GM10248 (cell line): ENCODE data around the gene UHMK1.

ENCODE experiments used
- CTCF ChIA-PET: fragments of 300-600 bp; sonication (Branson Sonifier 250); formaldehyde crosslinking; extraction: SDS; loops from one replicate; lab custom pipeline; 2021; ENCODE audit warnings: antibody characterized with exemption; lab: Yijun Ruan, JAX
- POLR2A ChIA-PET: fragments of 350-650 bp; sonication (Branson Sonifier 250); formaldehyde crosslinking; extraction: SDS; loops from one replicate; lab custom pipeline; 2020; ENCODE audit warnings: antibody characterized with exemption; lab: Yijun Ruan, JAX
- DNase-seq: peaks from one replicate; pipeline ENCODE4 v3.0.0; 2012; ENCODE audit errors: extremely low spot score
- TF ChIP-seq, protein P1 (sequence below): IDR thresholded peaks from 2 replicates; pipeline ENCODE4 v1.5.1; 2012; ENCODE audit warnings: mild to moderate bottlenecking, low read depth; ENCODE audit errors: extremely low read depth, missing control alignments, control extremely low read depth

The UHMK1 gene

GRCh38 chr1:162470216-162470615 lies 27.4 kb upstream of the UHMK1 start:
- TF ChIP-seq, protein P1, sequence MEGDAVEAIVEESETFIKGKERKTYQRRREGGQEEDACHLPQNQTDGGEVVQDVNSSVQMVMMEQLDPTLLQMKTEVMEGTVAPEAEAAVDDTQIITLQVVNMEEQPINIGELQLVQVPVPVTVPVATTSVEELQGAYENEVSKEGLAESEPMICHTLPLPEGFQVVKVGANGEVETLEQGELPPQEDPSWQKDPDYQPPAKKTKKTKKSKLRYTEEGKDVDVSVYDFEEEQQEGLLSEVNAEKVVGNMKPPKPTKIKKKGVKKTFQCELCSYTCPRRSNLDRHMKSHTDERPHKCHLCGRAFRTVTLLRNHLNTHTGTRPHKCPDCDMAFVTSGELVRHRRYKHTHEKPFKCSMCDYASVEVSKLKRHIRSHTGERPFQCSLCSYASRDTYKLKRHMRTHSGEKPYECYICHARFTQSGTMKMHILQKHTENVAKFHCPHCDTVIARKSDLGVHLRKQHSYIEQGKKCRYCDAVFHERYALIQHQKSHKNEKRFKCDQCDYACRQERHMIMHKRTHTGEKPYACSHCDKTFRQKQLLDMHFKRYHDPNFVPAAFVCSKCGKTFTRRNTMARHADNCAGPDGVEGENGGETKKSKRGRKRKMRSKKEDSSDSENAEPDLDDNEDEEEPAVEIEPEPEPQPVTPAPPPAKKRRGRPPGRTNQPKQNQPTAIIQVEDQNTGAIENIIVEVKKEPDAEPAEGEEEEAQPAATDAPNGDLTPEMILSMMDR, result no peak
- POLR2A ChIA-PET, result no interaction called here
- DNase-seq, result no peak
- CTCF ChIA-PET, result no interaction called here

DNA sequence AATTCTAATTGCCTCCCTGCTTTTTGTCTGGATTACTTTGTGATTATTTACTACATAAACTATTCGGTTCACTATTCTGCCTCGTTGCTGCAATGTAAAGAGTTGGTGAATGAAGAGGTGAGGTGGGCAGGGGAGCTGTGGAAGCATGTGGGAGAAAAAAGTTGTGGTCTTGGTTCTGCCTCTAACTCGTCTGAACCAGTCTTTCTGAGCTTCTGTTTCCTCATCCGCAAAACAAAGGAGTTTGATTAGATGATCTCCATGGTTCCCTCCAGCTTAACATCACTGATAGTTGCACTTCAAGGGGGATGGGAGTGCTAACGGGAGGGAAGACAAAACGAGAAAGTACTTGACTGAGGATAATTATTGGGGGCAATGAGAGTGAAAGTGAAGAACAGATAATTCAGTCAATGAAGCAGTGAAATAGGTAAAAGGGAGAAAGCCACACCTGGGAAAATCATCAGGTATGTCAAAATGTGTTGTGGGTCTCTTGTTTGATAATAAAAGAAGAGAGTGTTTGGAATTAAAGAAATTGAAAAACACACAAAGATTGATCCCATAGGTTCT lies 26.2 kb upstream of the UHMK1 start:
- CTCF ChIA-PET, result interaction anchor here (0.7 kb wide), 1 partner anchor 8 kb away, joined by 3 read pairs; no protein-coding TSS in a partner anchor
- TF ChIP-seq, protein P1, result no peak
- POLR2A ChIA-PET, result no interaction called here
- DNase-seq, result no peak

- ChIA-PET POLR2A (no interaction called here), CTCF (no interaction called here)
- TF ChIP-seq, protein P1, result no peak
- no peak for DNase-seq
Measured at GRCh38 chr1:162475089-162475488, 22.5 kb upstream of the UHMK1 start.

- TF ChIP-seq, protein P1, result no peak
- POLR2A ChIA-PET, result no interaction called here
- CTCF ChIA-PET, result interaction anchor here (1.3 kb wide), 1 partner anchor 9 kb away, joined by 3 read pairs; no protein-coding TSS in a partner anchor
- DNase-seq, result no peak
Measured at GRCh38 chr1:162475539-162476185, 22.0 kb upstream of the UHMK1 start.

DNA sequence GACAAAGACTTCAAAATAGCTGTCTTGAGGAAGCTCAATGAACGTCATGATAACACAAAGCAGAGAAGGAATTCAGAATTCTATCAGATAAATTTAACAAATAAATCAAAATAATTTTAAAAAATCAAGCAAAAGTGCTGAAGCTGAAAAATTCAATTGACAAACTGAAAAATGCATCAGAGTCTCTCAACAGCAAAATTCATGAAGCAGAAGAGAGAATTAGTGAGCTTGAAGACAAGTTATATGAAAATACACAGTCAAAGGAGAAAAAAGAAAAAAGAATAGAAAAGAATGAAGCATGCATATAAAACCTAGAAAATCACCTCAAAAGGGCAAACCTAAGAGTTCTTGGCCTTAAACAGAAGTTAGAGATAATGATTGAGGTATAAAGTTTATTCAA lies 21.0 kb upstream of the UHMK1 start:
- TF ChIP-seq, protein P1, result no peak
- ChIA-PET POLR2A (no interaction called here), CTCF (interaction anchor here (1.3 kb wide), 1 partner anchor 10 kb away, joined by 3 read pairs; no protein-coding TSS in a partner anchor)
- no peak for DNase-seq

GRCh38 chr1:162485236-162485635 lies 12.4 kb upstream of the UHMK1 start:
- DNase-seq, result no peak
- POLR2A ChIA-PET, result no interaction called here
- TF ChIP-seq, protein P1, result no peak
- CTCF ChIA-PET, result interaction anchor here (1.4 kb wide), 1 partner anchor 56 kb away, joined by 4 read pairs; no protein-coding TSS in a partner anchor
